Measurements from ENCODE around the gene RGR. TPM values are rescaled to one million over a fixed set of nuclear protein-coding genes. Genes with fewer than 3 reads are reported as not detected.

Gene RGR, protein sequence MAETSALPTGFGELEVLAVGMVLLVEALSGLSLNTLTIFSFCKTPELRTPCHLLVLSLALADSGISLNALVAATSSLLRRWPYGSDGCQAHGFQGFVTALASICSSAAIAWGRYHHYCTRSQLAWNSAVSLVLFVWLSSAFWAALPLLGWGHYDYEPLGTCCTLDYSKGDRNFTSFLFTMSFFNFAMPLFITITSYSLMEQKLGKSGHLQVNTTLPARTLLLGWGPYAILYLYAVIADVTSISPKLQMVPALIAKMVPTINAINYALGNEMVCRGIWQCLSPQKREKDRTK
- total RNA-seq (2014; rRNA removed; shearing (Covaris generic)) (not detected in 2 replicates), polyA plus RNA-seq (2016; fragmentation: Nextera tagmentation; extraction: Ambion mirVana) (not detected in 2 replicates)
- long read RNA-seq = 0 reads

DNA sequence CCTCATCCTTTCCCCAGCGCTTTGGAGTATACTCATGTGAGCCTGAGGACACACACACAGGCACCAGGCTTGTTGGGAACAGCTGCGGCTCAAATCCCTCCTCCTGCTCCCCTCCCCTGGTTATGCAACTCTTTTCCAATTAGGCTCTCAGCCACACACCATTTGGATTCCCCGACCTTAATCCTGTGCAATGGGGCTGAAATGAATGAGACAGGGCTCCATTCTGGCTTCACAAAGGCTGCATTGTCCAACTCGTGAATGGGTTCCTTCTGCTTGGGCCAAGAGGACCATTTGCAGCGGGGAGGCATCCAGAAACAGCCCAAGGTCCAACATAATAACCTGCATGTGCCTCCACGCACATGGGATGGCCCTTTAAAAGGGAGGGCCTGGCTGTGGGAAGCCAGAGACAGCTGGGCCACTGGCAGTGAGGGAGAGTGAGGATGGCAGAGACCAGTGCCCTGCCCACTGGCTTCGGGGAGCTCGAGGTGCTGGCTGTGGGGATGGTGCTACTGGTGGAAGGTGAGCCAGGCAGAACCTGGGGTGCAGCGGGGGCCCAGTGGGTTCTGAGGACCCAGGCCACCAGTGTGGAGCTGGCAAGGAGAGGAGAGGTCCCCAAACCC, at the start of gene RGR:
Gene RGR, plus strand, starts transcription at position 403 of the 620 bp plus-strand sequence. Its CDS starts 38 bp downstream, at position 441.
- Histone ChIP-seq H3K36me3 (ENCODE audit: insufficient read depth) (no peaks in the 10 kb centered on the region), H3K79me2 (replicated peaks; ENCODE audit: insufficient read depth) (no peaks in the 10 kb centered on the region), H3K4me3 (no peak within 1 kb of the TSS), H3K27me3 (ENCODE audit: insufficient read depth) (no peaks in the 10 kb centered on the region), H3K4me1 (ENCODE audit: insufficient read depth) (no peaks in the 10 kb centered on the region), H3F3A (replicated peaks; ENCODE audit: low read depth) (no peaks in the 10 kb centered on the region), H3K4me2 (no peak within 1 kb of the TSS), H4K20me1 (replicated peaks; ENCODE audit: insufficient read depth) (no peaks in the 10 kb centered on the region), H3K27ac (ENCODE audit: low read depth) (no peak within 1 kb of the TSS), H3K9me2 (ENCODE audit: insufficient read depth) (peaks cover 4% of the 10 kb centered on the region; the same call in 1 of the 2 replicates), H2AFZ (no peak within 1 kb of the TSS)
- Mint-ChIP-seq H3K27ac (peak within 1 kb of the TSS; percentile 5; the same call in 1 of the 2 replicates), H3K4me3 (no peak within 1 kb of the TSS), H3K9me3 (no peaks in the 10 kb centered on the region), H3K4me1 (no peaks in the 10 kb centered on the region), H3K36me3 (ENCODE audit: low read depth) (no peaks in the 10 kb centered on the region), H3K27me3 (ENCODE audit: insufficient read depth, low read depth, poor library complexity) (peaks cover 7% of the 10 kb centered on the region)
- ATAC-seq = no peak
- TF ChIP-seq, protein P1, sequence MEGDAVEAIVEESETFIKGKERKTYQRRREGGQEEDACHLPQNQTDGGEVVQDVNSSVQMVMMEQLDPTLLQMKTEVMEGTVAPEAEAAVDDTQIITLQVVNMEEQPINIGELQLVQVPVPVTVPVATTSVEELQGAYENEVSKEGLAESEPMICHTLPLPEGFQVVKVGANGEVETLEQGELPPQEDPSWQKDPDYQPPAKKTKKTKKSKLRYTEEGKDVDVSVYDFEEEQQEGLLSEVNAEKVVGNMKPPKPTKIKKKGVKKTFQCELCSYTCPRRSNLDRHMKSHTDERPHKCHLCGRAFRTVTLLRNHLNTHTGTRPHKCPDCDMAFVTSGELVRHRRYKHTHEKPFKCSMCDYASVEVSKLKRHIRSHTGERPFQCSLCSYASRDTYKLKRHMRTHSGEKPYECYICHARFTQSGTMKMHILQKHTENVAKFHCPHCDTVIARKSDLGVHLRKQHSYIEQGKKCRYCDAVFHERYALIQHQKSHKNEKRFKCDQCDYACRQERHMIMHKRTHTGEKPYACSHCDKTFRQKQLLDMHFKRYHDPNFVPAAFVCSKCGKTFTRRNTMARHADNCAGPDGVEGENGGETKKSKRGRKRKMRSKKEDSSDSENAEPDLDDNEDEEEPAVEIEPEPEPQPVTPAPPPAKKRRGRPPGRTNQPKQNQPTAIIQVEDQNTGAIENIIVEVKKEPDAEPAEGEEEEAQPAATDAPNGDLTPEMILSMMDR (conservative IDR thresholded peaks at IDR 0.05; ENCODE audit: low read depth in 2 of 2) = no peak
- TF ChIP-seq EZH2phosphoT487 (IDR thresholded peaks at IDR 0.05; ENCODE audit: unreplicated experiment) (no peak), STAT1 (IDR thresholded peaks at IDR 0.05; ENCODE audit: unreplicated experiment) (no peak), REST (IDR thresholded peaks at IDR 0.05; ENCODE audit: unreplicated experiment) (no peak), CREB1 (CRISPR knock-in tag; IDR thresholded peaks at IDR 0.05; ENCODE audit: low read depth) (no peak), ZNF331 (CRISPR knock-in tag; IDR thresholded peaks at IDR 0.05; ENCODE audit: low read depth) (no peak), NANOG (IDR thresholded peaks at IDR 0.05; ENCODE audit: borderline replicate concordance) (no peak), ZNF462 (CRISPR knock-in tag; IDR thresholded peaks at IDR 0.05) (no peak), POLR2AphosphoS5 (IDR thresholded peaks at IDR 0.05; ENCODE audit: low read depth) (no peak), ETS1 (IDR thresholded peaks at IDR 0.05) (no peak), JUNB (IDR thresholded peaks at IDR 0.05; ENCODE audit: unreplicated experiment) (no peak), ZNF114 (CRISPR knock-in tag; IDR thresholded peaks at IDR 0.05) (no peak), EZH2 (IDR thresholded peaks at IDR 0.05; ENCODE audit: low read depth, unreplicated experiment) (no peak)
- DNase-seq (ENCODE audit: low spot score) = no peak
